ENCODE measurements around the gene HDHD5. TPM values are rescaled to one million over a fixed set of nuclear protein-coding genes. Genes with fewer than 3 reads are reported as not detected.

HDHD5 gene
- total and polyA plus RNA-seq, 10 of the 15 experiments (the other 5 are each of a cell fraction or from before 2014, with no cell fraction given) = 1.7 to 68.0 (median 49.9) TPM

DNA sequence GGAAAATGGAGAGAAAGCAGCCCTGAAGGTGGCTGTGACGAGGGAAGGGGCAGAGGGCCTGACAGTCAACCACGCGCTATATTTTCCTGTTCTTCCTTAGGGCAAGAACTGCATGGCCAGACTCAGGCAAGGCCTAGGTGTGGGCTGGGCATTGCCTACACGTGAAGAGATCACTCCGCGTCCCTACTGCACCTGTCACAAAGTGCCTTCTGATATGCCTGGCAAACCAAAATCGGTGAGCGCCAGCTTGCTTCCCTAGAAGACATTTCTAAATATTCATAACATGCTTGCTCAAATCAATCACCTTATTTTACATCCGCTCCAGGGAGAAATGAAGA is 44.2 kb downstream of the HDHD5 start:
- Histone ChIP-seq H3K9me3 (replicated peaks; ENCODE audit: control insufficient read depth, insufficient read depth, low read length) (no peaks in the 10 kb centered on the region), H3K4me3 (no peak overlapping the region), H3K27me3 (replicated peaks in 1 of 2; ENCODE audit: control insufficient read depth in 2 of 2, insufficient read depth in 2 of 2, low read length in 1 of 2) (no peaks in the 10 kb centered on the region), H3K4me2 (ENCODE audit: control insufficient read depth, insufficient read depth) (no peak overlapping the region), H4K20me1 (ENCODE audit: control insufficient read depth, insufficient read depth) (peaks cover 4% of the 10 kb centered on the region; the same call in 1 of the 2 replicates), H3K36me3 (ENCODE audit: control insufficient read depth in 2 of 2, insufficient read depth in 2 of 2, low read length in 1 of 2) (no peaks in the 10 kb centered on the region), H3K4me1 (ENCODE audit: control insufficient read depth, insufficient read depth, low read length) (peaks cover 18% of the 10 kb centered on the region), H2AFZ (ENCODE audit: control insufficient read depth, low read depth, low read length) (no peak overlapping the region), H3K9ac (ENCODE audit: control insufficient read depth, insufficient read depth, low read length) (no peak overlapping the region), H3K79me2 (ENCODE audit: control insufficient read depth, insufficient read depth, low read length) (no peaks in the 10 kb centered on the region), H3K27ac (ENCODE audit: control insufficient read depth, insufficient read depth) (no peak overlapping the region)
- SMC1A ChIA-PET (ENCODE audit: uncharacterized antibody, unreplicated experiment) = no interaction called here
- no peak for ATAC-seq
- WGBS (ENCODE audit: insufficient coverage, insufficient replicate concordance, low lambda C conversion rate, missing lambda C conversion rate) = 78% methylated on average over 9 of the region's 9 CpGs
- intact Hi-C loops (cut with micrococcal nuclease; ENCODE audit: unreplicated experiment) (no loop called here), in situ Hi-C loops (cut with MboI) (no loop called here)
- RAD21 ChIA-PET (ENCODE audit: unreplicated experiment) = no interaction called here
- CTCF ChIA-PET = no interaction called here
- BruUV-seq (replicated peaks) = no TSS peak
- no peak for DNase-seq (ENCODE audit: low read depth, low spot score)
- no peak for FAIRE-seq
- POLR2A ChIA-PET = interaction anchor here (0.5 kb wide), 1 partner anchor 11 kb away, joined by 3 read pairs; no protein-coding TSS in a partner anchor
- TF ChIP-seq POU2F2 (IDR thresholded peaks at IDR 0.05; ENCODE audit: borderline replicate concordance, low read depth, low read length) (no peak), YY1 (IDR thresholded peaks at IDR 0.05; ENCODE audit: low read depth, low read length) (no peak), TCF12 (IDR thresholded peaks at IDR 0.05; ENCODE audit: low read depth, low read length) (no peak), TBL1XR1 (IDR thresholded peaks at IDR 0.05; ENCODE audit: low read depth, low read length) (no peak), MTA3 (IDR thresholded peaks at IDR 0.05; ENCODE audit: borderline replicate concordance, low read length) (no peak), SMC3 (IDR thresholded peaks at IDR 0.05; ENCODE audit: borderline replicate concordance, low read length) (no peak), GATAD2B (conservative IDR thresholded peaks at IDR 0.05; ENCODE audit: low read depth) (no peak), ZNF274 (IDR thresholded peaks at IDR 0.05; ENCODE audit: insufficient read depth, insufficient read length) (no peak)
- TF ChIP-seq, protein P1, sequence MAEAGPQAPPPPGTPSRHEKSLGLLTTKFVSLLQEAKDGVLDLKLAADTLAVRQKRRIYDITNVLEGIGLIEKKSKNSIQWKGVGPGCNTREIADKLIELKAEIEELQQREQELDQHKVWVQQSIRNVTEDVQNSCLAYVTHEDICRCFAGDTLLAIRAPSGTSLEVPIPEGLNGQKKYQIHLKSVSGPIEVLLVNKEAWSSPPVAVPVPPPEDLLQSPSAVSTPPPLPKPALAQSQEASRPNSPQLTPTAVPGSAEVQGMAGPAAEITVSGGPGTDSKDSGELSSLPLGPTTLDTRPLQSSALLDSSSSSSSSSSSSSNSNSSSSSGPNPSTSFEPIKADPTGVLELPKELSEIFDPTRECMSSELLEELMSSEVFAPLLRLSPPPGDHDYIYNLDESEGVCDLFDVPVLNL (IDR thresholded peaks at IDR 0.05; ENCODE audit: low read depth, low read length) = no peak
- TF ChIP-seq, protein P2, sequence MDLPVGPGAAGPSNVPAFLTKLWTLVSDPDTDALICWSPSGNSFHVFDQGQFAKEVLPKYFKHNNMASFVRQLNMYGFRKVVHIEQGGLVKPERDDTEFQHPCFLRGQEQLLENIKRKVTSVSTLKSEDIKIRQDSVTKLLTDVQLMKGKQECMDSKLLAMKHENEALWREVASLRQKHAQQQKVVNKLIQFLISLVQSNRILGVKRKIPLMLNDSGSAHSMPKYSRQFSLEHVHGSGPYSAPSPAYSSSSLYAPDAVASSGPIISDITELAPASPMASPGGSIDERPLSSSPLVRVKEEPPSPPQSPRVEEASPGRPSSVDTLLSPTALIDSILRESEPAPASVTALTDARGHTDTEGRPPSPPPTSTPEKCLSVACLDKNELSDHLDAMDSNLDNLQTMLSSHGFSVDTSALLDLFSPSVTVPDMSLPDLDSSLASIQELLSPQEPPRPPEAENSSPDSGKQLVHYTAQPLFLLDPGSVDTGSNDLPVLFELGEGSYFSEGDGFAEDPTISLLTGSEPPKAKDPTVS (IDR thresholded peaks at IDR 0.05; ENCODE audit: low read depth, low read length) = no peak
- TF ChIP-seq, protein P3, sequence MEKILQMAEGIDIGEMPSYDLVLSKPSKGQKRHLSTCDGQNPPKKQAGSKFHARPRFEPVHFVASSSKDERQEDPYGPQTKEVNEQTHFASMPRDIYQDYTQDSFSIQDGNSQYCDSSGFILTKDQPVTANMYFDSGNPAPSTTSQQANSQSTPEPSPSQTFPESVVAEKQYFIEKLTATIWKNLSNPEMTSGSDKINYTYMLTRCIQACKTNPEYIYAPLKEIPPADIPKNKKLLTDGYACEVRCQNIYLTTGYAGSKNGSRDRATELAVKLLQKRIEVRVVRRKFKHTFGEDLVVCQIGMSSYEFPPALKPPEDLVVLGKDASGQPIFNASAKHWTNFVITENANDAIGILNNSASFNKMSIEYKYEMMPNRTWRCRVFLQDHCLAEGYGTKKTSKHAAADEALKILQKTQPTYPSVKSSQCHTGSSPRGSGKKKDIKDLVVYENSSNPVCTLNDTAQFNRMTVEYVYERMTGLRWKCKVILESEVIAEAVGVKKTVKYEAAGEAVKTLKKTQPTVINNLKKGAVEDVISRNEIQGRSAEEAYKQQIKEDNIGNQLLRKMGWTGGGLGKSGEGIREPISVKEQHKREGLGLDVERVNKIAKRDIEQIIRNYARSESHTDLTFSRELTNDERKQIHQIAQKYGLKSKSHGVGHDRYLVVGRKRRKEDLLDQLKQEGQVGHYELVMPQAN (conservative IDR thresholded peaks at IDR 0.05) = no peak
- TF ChIP-seq, protein P4, sequence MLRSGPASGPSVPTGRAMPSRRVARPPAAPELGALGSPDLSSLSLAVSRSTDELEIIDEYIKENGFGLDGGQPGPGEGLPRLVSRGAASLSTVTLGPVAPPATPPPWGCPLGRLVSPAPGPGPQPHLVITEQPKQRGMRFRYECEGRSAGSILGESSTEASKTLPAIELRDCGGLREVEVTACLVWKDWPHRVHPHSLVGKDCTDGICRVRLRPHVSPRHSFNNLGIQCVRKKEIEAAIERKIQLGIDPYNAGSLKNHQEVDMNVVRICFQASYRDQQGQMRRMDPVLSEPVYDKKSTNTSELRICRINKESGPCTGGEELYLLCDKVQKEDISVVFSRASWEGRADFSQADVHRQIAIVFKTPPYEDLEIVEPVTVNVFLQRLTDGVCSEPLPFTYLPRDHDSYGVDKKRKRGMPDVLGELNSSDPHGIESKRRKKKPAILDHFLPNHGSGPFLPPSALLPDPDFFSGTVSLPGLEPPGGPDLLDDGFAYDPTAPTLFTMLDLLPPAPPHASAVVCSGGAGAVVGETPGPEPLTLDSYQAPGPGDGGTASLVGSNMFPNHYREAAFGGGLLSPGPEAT (IDR thresholded peaks at IDR 0.05; ENCODE audit: low read depth) = no peak
